ENCODE measurements around the gene LYST. TPM values are rescaled to one million over a fixed set of nuclear protein-coding genes. Genes with fewer than 3 reads are reported as not detected.
"Not testable (repeated sequence)": the region's sequence is repeated elsewhere in the genome, so short reads cannot be mapped to it uniquely, and the experiment has no call there.

LYST gene
- total RNA-seq, 1 experiment from 2014 or later: 5.4 TPM

GRCh38 chr1:235661568-235661967, 205.1 kb downstream of the LYST start:
- DNase-seq (ENCODE audit: low read depth): no peak

- DNase-seq (ENCODE audit: low read depth): no peak
Observed at GRCh38 chr1:235659186-235659771, 207.4 kb downstream of the LYST start.

DNA sequence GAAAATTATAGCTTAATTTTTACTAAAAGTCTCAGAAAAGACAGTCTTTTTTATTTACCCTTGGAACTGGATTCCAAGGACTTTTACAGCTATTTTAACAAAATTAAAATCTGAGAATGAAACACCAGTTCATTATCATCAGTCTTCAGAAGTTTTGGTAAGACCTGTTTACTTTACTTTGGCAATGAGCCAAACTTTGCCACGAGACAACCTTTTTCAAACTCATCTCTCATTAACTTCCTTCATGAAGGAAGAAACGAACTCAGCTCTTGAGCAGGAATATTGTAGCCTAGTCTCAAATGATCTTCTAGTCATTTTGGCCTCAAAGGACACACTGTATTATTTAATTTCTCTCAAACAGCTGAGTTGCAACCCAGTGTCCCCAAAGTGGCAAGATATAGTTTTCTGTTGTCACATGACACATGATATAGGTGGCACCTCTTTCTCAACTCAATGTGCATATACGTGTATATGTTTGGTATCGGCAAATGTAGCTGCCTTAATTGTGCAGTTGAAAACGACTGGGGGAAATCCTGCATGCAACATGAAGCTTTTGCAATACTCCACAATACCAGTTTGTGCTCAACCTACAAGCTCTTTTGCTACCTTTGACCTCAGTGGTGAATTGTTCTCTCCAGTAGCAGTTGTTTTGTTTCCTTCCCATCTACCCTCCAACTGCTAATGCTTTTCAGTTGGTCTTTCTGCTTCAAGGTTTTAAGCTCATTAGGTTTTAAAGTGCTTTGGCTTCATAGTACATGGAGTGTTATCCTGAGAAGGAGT, 208.8 kb downstream of the LYST start:
- no peak for DNase-seq (ENCODE audit: low read depth)

DNA sequence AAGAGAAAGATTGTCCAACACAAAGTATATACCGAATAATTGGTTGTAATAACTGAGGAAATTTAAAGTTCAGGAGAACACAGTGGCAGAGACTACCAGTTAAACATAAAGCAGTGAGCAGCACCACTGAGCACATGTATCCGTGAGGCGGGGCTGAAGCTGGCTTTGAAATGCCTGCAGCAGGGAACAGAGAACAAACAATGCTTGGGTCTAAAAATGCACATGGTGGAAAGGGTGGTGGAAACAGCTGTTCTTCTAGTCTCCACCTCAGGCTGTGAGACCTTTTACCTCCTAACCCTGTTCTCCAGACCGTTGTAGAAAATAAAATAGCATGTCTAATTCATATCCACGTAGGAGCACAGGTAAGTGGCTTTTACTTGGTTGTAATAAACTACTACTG, 209.4 kb downstream of the LYST start:
- DNase-seq (ENCODE audit: low read depth): no peak

- DNase-seq (ENCODE audit: low read depth): no peak
Observed at GRCh38 chr1:235652364-235652763, 214.3 kb downstream of the LYST start.

GRCh38 chr1:235651170-235651806, 215.4 kb downstream of the LYST start:
- DNase-seq (ENCODE audit: low read depth): no peak

DNA sequence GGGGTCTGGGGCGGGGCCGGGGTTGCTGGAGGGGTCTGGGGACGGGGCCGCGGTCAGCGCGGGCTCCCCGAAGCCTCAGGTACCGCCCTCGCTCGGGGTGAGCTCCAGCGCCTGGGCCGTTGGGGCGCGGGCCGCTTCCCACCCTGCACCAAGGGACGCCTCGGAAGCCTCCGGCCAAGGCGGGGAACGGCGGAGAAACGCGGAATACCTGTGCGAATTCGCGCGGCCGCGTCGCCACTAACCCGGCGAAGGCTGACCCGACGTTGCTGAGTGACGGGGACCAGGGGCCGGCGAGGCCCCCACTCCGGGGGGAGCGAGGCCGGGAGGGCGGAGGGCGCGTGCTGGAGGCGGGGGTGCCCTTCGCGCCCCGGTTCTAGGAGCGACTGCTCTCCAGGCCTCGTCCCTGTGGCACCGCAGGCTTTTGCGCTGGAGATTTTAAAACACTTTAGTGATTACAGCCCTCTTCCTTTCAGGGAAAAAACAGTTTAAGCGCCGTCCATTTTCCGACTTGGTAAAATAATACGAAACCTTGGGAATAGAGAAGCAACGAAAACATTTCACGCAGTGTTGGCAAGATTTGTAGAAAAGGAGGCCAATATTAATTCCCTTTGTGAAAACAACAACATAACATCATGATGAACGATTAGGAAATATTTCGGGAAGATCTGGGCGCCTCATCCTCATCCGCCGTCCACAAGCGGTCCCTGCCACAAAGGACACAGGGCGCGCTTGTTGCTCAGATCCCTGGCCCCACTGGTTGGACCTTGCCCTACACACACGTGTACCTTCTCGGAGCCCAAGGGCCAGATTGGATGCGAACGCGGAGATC, 216.2 kb downstream of the LYST start:
- no peak for DNase-seq (ENCODE audit: low read depth)

- no peak for DNase-seq (ENCODE audit: low read depth)
Observed at GRCh38 chr1:235649368-235650163, 217.1 kb downstream of the LYST start, which contains the start of gene GNG4. Gene GNG4 (minus strand): TSS chr1:235649784. CDS start chr1:235583838, 65,946 bp downstream.

GRCh38 chr1:235648954-235649367, 217.7 kb downstream of the LYST start:
- DNase-seq (ENCODE audit: low read depth): no peak

- no peak for DNase-seq (ENCODE audit: low read depth)
Observed at GRCh38 chr1:235648407-235648907, 218.2 kb downstream of the LYST start.

DNA sequence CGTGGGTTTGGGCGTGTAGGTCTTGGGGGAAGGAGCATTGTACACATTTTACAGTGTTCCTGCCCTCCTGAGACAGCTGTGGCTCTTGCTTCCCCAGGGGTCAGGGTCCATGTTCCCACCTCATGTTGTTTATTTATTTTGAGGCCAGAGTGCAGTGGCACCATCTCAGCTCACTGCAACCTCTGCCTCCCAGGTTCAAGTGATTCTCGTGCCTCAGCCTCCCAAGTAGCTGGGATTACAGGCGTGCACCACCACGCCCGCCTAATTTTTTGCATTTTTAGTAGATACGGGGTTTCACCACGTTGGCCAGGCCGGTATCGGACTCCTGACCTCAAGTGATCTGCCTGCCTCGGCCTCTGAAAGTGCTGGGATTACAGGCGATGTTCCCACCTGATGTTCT, 219.2 kb downstream of the LYST start:
- DNase-seq (ENCODE audit: low read depth): not testable (repeated sequence)

DNA sequence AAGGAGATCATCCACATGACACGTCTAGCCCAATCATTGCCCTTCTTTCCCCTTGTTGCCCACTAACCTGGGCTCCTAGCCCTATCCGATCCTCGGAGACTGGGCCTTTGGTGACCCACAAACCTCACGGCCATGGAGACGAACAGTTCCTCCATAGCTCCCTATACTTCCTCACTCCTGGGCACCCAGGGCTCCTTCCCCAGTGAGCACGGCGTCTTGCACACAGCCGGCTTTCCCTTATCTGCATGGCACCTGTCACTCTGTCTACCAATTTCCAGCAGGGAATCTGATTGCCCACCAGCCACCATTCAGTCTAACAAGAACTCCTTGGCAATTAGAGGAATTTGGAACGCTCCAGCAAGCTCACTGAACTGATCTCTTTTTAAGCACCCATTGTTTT, 220.2 kb downstream of the LYST start:
- no peak for DNase-seq (ENCODE audit: low read depth)

DNA sequence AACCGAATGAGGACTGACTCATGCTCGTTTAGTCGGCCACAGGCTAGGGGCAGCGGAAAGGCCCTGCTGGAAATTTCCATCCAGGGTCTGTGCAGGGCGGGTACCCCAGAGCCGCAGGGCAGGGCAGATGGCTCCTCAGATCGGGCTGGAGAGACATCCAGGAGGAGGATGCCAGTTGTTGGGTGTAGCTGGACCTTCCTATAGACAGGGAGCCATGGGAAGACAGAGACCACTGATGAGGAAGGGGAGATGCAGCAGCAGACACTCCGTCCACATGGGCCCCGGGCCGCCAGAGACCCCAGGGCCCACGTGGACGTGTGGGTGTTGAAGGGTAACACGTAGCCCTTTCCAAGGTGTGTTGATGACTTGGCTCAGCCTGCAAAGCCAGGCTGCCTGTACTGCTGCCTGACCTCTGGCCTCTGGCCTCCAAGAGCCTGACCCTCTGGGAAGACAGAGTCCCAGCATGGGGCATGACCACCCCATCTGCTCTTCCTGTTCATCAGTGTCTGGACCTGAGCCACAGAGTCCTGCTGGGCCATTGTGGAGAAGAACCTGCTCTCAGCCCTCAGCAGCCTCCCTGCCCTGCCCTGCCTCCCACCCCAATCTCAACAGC, 221.9 kb downstream of the LYST start:
- no peak for DNase-seq (ENCODE audit: low read depth)

DNA sequence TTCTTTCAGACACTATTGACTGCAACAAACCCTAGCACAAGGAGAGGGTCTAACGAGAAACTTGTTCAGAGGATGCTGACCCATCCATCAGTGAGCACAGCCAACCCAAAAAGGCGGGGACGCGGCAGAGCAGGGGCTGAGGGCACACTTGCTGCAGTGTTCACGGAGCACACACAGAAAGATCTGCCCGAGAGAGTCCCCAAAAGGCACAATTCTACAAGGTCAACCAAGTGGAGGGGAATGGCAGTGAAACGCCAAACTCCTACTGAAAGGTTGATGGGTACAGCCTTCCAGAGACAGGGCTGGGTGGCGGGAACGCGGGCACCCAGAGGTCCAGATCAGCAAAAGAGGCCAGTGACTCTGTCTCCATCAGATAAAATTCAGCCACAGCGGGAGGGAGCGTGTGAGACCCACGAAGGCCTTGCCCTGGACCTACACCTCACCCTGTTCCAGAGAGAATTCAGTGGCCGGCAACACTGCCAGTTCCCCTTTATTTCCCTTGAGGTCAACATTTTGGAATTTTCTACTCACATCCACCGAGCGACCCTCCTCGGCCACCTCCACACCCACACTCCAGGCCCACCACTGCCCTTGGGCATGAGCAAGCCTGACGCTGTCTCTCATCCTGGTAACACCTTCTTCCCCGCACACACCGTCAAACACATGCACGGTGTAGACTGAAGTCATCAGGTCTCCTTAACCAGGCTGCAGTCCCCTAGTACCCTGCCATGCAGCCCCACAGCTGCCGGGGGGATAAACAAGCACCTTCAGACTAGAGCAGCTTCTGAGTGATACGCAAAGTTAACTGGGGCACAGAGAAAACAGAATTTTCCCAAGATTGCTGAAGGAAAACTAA, 222.6 kb downstream of the LYST start:
- no peak for DNase-seq (ENCODE audit: low read depth)

- DNase-seq (ENCODE audit: low read depth): no peak
Observed at GRCh38 chr1:235642943-235643371, 223.7 kb downstream of the LYST start.

- peak; percentile 43 for DNase-seq (ENCODE audit: low read depth)
Observed at GRCh38 chr1:235642011-235642942, 224.4 kb downstream of the LYST start.

DNA sequence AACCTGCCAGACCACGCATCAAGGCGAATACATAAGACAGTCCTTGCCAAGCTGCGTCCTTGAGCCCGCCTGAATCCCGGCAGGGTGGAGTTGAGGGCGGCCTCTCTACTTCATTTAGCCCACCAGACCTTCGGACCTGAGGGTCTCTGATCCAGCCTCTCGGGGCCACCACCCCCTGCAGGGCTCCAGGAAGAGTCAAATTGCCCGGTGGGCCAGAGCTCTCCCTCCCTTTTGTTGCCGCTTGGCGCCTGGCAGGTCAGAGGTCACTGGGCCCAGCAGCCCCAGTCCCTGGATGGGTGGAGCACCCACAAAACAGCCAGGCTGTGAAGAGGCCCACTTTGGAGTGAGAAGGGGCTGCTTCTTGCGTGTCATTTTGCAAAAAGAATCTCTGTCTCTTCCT, 226.1 kb downstream of the LYST start:
- no peak for DNase-seq (ENCODE audit: low read depth)
